Measurements from ENCODE around the gene SMURF2. TPM values are rescaled to one million over a fixed set of nuclear protein-coding genes. Genes with fewer than 3 reads are reported as not detected.
"Not testable (repeated sequence)": the region's sequence is repeated elsewhere in the genome, so short reads cannot be mapped to it uniquely, and the experiment has no call there.

The SMURF2 gene
- total RNA-seq, 1 experiment from 2014 or later: 51.9 TPM

DNA sequence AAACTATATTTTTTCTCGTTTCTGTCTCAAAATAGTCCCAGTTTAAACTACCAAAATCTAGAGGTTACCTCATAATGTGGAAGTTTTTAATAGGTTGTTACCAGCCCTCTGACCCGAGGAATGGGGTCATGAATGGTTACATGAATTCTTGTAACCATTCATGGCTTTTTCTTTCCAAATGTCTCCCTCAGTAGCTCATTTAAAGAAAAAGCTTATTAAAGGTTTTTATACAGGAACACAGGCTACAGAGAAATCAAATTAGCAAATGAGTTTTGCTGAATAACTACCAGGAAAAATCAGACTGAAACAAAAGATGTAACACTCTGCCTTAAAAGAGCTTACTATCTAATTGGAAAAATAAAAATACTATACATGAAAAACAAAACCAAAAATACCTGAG lies 63.4 kb downstream of the SMURF2 start:
- no peak for DNase-seq (ENCODE audit: low spot score)

DNA sequence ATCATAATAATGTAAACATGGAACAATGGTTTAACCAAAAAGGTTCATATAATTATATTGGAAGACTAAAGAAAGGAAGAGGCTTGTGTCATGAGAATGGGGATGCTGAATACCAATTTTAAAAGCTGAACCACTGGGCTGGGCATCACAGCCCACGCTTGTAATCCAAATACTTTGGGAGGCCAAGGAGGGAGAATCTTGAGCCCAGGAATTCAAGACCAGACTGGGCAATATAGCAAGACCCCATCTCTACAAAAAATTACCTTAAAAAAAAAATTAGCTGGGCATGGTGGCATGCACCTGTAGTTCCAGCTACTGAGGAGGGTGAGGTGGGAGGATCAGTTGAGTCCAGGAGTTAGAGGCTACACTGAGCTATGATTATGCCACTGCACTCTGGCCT lies 65.1 kb downstream of the SMURF2 start:
- DNase-seq (ENCODE audit: low spot score): no peak

DNA sequence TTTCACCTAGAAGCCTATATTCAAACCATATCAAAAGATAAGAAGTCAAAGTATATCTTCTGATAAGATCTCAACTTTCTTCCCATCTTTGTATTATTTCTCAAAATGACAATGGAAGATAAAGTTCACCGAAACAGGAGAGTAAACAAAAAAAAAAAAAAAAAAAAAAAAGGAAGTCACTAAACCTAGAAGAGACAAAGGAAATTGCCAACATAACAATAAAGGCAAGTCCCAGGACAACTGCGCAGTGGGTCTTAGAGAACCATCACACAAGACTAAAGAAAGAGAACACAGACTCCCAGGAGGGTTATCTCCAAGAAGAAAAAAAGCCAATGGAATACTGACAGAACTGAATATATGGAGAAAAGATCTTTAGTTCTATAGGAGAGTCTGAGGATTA lies 65.7 kb downstream of the SMURF2 start:
- DNase-seq (ENCODE audit: low spot score): no peak

DNA sequence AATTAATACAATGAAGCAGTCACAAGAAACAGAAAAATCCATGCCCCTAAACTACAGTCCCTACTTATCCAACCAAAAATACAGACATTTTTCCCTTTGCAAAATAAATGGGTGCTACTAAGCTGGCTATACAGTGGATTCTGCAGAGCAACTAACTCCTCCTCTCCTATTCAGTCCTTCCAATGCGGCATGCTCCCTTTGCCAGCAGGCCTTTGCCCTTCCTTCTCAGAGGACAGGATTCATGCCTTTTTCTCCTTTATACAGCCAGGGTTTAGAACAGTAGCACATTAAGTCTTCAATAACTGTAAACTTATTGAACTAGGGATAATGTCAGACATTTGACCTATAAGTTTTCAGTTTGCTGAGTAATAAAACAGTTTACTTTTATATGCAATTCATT lies 70.2 kb downstream of the SMURF2 start:
- DNase-seq (ENCODE audit: low spot score): no peak

DNA sequence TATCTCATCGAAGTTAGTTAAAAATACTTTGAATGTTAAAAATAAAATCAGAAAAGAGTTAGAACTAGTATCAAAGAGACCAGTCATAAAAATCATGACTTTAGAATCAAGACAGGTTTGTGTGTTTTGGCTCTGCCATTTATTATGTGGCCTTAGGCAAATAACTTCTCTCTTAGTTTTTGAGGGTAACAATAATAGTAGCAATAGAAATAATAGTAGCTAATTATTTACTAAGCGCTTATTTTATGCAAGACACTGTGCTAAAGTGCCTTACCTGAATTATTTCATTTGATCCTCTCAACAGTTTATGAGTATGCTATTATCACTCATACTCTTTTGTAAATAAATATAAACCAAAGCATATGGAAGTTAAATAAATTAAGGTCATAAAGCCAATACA lies 77.0 kb downstream of the SMURF2 start:
- no peak for DNase-seq (ENCODE audit: low spot score)

DNA sequence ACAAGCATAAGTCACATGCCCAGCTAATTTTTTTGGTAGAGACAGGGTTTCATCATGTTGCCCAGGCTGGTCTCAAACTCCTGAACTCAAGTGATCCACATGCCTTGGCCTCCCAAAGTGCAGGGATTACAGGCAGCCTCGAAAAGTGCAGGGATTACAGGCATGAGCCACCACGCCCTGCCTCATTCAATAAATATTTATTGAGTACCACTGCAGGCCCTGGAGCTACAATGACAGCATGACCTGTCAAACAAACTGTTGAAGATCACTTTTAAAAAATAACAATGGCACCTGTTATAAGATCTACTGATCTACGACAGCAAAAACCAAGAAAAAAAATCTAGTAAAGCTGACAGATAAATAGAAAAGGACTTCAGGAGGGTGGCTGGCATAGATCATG lies 79.1 kb downstream of the SMURF2 start:
- no peak for DNase-seq (ENCODE audit: low spot score)

DNA sequence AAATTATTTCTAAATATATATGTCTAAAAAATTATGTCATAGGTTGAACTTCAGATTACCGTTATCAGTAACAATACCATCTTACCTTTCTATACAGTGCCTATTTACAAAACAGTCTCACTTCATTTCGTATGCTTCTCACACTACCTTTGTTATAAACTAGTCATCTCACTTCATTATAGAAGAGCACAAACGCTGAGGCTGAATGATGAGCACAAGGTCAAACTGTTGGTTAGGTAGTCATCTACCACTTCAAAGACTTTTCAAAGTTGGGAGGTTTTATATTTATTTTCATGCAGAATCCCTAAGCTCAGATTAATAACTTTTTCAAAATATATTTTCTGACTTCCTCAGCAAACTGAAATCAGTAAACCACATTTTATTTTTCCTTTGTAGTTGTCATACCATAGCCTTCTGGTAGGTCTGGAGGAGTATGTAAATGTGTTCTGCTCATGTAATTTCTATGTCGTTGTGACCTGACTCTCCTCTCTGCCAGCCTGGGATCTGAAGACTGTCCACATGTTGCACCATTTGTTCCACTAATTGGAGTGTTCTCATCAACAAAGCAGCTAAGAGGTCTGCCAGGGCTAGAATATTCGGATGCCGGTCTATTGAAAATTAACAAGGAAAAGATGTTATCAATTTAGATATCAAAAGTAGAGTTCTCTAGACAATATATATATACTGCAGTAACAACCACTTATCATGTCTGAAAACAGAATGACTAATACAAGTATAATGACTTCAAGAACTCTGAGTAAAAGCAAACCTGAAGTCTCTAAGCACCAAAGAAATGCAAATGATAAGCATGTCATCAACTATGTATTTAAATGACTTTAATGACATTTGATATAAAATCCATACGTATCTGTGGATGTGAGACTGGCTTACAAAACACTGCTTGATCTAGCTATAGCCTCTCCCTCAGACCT lies 81.5 kb downstream of the SMURF2 start:
- DNase-seq (ENCODE audit: low spot score): no peak

DNA sequence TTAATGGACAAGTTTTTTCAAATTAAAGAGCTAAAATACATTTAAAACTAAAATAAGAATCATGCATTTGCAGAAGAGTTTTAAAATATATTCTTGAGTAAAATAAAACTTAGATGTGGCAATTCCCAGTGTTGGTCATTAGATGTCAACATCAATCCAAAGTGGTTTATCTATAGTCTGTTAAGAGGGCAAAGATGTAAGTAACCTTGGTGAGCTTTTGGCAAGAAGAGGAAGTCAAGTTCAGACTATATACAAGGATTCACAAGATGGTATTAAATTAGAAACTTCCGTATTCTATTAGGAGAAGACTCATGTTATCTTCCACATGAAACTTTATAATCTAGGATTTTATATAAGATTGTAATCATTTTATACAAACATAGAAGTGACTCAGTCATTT lies 82.2 kb downstream of the SMURF2 start:
- DNase-seq (ENCODE audit: low spot score): no peak

DNA sequence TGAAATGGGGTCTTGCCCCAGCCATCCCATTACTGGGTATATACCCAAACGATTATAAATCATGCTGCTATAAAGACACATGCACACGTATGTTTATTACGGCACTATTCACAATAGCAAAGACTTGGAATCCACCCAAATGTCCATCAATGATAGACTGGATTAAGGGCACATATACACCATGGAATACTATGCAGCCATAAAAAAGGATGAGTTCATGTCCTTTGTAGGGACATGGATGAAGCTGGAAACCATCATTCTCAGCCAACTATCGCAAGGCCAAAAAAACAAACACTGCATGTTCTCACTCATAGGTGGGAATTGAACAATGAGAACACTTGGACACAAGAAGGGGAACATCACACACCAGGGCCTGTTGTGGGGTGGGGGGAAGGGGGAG lies 85.1 kb downstream of the SMURF2 start:
- DNase-seq (ENCODE audit: low spot score): not testable (repeated sequence)

DNA sequence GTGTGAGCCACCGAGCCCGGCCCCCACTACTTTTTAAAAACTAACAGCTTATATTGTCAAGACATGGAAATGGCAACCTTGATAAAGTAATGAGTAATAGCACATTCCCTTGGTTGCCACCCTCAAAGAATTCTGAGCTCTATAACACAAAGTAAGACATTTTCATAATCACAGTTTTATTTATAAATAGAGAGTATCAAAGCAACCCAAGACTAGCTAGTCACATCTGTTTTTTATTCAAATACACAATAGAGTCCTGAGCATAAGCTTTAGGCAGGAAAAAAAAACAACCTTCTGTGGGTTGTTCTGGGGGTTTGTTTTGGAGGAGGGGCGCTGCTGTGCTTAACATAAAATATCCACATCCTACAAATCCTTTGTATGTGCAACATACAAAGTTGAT lies 86.7 kb downstream of the SMURF2 start:
- no peak for DNase-seq (ENCODE audit: low spot score)

DNA sequence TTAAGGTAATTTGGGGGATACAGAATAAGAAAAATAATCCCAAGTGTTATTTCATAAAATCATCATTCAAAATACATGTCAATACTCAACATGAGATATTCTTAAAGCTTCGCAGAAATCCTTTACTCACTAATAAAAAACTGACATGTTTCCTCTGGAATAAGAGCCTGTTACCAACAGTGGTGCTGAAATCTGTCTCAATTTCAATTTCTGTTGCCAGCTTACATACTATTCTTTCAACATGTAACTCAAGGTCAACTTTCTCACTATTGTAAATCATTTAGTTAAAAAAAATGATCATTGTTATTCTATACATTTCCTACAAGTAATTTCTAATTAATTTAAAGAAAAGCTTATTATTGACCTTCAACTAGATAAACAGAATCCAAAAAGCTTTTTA lies 87.5 kb downstream of the SMURF2 start:
- DNase-seq (ENCODE audit: low spot score): no peak

DNA sequence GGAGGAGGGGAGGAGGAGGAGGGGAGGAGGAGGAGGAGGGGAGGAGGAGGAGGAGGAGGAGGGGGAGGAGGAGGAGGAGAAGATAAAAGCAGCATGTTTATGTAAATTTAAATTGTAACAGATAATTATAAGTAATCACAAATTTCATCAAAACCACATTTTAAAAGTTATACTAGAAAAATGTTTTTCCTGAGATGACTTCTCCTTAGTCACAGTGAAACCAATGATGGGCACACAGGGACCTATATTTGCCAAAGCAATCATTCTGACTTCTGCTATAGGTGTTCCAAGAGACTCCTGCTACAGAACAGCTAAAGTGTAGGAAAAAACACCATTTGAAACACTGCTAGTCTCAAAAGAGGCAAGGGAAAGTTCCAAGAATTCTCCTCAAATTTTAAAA lies 88.9 kb downstream of the SMURF2 start:
- DNase-seq (ENCODE audit: low spot score): no peak

DNA sequence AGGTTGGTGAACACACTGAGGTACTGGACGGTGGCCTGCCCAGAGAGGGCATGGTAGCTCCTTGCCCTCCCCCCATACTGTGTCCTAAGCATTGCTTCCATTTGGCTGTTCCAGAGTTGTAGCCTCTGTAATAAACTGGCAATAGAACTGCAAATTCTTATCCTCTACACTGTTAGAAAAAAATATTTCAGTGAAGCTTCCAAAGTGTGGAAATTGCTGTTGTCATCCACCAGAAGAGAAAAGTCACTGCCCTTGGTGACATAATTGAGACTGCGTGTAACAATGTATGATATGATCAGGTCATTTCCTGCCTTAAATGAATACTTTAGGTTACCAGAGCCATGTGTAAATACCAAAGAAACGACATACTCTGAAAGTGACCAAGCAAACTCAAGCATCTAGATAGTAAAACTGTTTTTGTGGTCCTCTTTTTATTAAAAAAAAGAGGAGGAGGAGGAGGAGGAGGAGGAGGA lies 89.4 kb downstream of the SMURF2 start:
- peak; percentile 84 for DNase-seq (ENCODE audit: low spot score)

DNA sequence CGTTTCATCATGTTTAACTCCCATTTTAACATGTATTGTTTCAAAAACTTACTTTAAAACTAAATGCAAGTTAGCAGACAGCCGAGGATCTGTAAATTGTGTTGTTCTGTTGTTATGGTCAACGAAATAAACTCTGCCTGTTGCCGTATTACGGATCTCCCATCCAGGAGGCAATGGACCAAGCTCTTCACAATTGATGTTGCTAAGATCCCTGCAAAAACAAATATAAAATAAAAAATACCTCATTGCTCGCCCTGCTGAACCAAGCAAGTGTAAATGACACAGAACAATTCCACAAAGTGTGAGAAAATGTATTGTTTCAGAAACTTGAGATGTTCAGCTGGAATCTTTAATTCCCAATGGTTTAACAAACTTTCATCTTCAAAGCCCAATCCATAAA lies 90.4 kb downstream of the SMURF2 start:
- no peak for DNase-seq (ENCODE audit: low spot score)

DNA sequence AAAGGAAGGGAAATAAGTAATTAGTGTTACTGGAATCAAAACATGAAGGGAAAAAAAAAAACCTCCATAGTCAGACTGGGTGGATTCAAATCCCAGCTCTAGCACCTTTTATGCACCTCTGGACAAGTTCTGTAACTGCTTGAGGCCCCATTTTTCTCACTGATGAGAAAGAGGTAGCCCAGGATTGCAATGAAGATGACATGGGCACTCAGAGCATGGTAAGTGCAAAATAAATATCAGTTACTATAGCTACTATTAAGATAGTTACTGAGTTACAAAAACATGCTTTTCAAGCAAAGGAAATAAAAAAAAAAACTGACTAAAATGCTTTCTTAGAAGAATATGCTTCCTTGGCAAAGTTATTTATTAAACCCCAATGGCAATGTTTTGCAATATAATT lies 96.5 kb downstream of the SMURF2 start:
- no peak for DNase-seq (ENCODE audit: low spot score)

DNA sequence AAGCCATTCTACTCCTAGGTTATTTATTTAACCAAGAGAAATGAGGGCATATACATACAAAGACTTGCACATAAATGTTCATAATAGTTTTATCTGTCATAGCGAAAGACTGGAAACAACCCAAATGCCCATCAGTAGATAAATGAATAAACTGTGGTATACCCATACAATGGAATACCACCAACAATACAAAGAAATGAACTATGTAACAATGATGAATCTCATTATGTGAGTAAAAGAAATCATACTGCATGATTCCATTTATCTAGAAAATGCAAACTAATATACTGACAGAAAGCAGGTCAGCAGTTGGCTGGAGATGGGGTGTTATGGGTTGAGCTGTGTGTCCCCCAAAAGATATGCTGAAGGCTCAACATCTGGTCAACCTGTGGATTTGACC lies 98.0 kb downstream of the SMURF2 start:
- DNase-seq (ENCODE audit: low spot score): no peak

DNA sequence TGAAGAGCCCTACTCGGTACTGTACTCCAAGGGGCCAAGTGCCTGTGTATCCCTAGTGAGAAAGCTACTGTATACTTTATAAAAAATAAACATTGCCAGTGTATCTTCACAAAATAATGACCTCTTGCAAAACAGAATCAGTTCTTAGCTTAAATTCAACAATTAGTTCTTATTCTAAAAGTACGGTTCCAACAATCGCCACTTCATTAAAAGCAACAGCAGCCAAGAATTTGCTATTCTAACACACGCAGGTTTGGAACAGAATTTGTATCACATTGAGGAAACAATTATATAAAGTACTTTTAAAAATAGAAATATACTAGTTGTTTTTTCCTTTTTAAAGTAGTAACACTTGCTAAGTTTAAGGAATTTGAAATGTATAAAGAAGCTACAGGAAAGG lies 106.8 kb downstream of the SMURF2 start:
- DNase-seq (ENCODE audit: low spot score): no peak

DNA sequence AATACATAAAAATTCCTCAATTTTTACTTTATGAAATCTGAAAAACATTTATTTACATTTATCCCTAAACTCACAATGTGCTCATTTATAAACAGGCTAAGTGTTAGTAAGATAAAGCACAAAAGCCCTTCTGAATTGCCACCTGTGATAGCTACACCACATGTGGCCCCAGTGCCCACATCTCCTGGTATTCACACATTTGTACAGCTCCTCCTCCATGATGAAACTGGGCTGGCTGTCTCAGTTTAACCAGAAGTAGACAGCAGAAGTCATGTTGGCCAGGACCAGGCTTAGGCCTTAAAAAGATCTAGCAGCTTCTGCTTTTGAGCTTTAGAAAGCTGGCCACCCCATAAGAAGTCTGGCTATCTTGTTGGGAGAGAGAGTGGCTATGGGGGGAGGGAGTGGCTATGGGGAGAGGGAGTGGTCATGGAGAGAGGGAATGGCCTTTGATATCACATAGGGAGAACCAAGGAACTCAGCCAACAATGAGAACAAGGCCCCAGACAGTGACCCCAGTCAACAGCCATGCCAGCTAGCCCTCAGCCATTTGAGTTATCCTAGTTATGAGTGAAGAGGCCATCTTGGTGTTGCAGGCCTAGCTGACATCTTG lies 108.0 kb downstream of the SMURF2 start:
- DNase-seq (ENCODE audit: low spot score): no peak

DNA sequence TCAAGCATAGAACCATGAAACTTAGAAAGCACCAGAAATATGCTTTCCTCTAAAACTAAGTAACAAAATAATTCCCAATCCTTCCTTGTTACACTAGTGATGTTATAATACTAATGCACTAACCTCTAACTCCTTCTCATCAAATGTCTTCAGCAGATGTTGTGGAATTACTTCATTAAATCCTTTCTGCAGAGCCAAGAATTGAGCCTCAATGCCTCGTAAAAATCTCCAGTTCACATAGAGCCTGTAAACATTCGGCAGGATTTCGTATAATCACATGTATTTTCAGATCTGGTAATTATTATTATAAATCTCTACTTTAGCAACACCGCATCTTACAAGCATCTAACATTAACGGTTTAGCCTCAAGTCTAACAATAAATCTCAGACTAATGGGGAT lies 110.6 kb downstream of the SMURF2 start:
- DNase-seq (ENCODE audit: low spot score): no peak

DNA sequence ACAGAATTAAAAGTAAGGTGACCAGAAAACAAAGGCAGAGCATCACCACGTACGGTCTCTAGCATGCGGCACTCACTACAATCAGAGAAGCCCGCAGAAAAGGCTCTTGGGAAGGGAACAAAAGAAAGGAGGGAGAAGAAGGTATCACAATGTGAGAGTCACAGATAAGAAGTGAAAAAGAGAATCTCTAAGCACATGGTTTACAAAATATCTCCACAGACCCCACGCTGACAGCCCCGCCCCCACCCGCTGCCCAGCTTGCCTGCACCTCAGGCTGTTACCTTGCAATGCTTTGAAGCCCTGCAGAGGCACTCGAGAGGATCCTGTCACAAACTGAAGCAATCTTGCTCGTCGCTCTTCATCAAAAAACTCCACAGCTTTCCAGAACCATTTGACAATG lies 114.8 kb downstream of the SMURF2 start:
- DNase-seq (ENCODE audit: low spot score): no peak

DNA sequence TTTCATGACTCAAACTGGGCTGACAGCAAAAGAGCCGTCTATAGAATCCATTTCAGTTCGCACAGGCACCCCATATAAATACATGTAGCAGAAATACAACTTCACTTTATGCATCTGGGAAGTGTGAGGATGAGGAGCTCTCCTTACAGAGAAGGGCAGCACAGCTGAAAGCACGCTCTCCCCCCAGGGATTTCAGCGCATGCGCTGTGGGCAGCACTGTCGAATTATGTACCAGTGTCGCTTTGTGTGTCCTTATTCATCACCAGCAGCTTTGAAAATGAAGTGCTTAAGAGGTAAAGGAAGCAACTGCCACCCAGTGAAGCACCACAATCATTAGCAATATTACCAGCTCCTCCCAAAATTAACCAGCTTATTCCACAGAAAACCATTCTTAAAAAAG lies 115.4 kb downstream of the SMURF2 start:
- DNase-seq (ENCODE audit: low spot score): no peak

DNA sequence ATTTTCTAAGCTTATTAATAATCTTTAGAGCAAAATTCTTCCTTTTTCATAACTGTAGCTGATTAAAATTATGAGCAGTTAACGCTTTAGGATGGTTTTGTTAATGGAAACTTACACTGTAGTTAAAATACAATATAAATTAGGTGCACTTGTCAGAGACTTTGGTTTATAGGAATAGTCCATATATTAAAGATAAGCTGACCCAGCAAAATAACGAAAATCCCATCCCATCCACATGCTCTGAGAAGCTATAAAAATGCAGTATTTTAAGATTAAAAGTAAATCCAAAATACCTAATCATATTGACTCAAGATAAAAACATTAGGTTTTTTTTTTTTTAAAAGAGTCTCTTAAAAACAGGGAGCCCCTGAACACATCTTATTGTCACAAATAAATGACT lies 117.4 kb downstream of the SMURF2 start:
- DNase-seq (ENCODE audit: low spot score): no peak

DNA sequence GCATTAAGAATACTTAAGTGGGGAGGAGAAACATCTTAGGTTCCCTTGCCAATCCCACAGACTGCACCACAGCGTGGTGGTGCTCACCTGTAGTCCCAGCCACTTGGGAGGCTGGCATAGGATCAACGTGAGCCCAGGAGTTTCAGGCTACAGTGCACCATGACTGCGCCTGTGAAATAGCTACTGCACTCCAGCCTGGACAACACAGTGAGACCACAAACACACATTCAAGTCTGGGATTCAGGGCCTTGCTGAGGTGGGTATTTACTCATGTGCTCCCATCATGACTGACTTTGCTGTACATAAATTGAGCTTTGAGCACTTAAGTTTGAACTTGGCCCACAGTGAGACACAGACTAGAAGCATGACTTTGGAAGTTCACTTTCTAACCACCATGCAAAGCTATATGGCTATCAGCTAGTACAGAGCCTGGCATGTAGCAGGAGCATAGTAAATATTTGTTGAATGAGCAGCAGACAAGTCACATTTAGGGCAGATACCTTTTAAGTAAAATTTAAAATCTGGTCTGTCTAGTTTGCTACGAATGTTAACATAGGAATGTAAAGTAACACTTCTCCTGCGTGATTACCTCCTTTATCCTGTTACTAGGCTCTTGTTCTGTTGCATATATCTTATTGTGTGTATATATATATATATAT lies 121.9 kb downstream of the SMURF2 start:
- DNase-seq (ENCODE audit: low spot score): no peak

All from H4 (cell line).